ENCODE results near the gene AGPAT4. TPM values are rescaled to one million over a fixed set of nuclear protein-coding genes. Genes with fewer than 3 reads are reported as not detected.

AGPAT4 gene
- total and polyA plus RNA-seq, 7 donors: under 0.01 to 16.6 (median 6.9) TPM

GRCh38 chr6:161091151-161091550 lies 182.7 kb downstream of the AGPAT4 start:
- intact Hi-C loops (cut with DNase I): loop anchor here (10.0 kb wide), 1 partner anchor 156 kb away; no protein-coding TSS in a partner anchor
- Histone ChIP-seq H3K9me3 (no peaks in the 10 kb centered on the region), H3K36me3 (peaks cover 7 to 92% (median 27%) of the 10 kb centered on the region in 4 donors)

GRCh38 chr6:161088676-161089328 lies 185.1 kb downstream of the AGPAT4 start:
- no peaks in the 10 kb centered on the region for H3K9me3 ChIP-seq
- H3K4me1 ChIP-seq: peaks cover 0 to 12% (median 4%) of the 10 kb centered on the region in 4 donors
- 88 to 89% methylated on average over 2 of the region's 2 CpGs for WGBS, 2 donors
- H3K27me3 ChIP-seq: no peaks in the 10 kb centered on the region
- peaks cover 7 to 98% (median 29%) of the 10 kb centered on the region in 4 donors for H3K36me3 ChIP-seq
- H3K4me3 ChIP-seq: no peak overlapping the region
- no peak overlapping the region for H3K27ac ChIP-seq
- intact Hi-C loops (cut with DNase I): no loop called here
- no peak for DNase-seq
- TF ChIP-seq, protein P1, sequence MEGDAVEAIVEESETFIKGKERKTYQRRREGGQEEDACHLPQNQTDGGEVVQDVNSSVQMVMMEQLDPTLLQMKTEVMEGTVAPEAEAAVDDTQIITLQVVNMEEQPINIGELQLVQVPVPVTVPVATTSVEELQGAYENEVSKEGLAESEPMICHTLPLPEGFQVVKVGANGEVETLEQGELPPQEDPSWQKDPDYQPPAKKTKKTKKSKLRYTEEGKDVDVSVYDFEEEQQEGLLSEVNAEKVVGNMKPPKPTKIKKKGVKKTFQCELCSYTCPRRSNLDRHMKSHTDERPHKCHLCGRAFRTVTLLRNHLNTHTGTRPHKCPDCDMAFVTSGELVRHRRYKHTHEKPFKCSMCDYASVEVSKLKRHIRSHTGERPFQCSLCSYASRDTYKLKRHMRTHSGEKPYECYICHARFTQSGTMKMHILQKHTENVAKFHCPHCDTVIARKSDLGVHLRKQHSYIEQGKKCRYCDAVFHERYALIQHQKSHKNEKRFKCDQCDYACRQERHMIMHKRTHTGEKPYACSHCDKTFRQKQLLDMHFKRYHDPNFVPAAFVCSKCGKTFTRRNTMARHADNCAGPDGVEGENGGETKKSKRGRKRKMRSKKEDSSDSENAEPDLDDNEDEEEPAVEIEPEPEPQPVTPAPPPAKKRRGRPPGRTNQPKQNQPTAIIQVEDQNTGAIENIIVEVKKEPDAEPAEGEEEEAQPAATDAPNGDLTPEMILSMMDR (IDR thresholded peaks at IDR 0.05): no peak
- TF ChIP-seq POLR2AphosphoS5 (IDR thresholded peaks at IDR 0.05): no peak
- TF ChIP-seq EP300 (IDR thresholded peaks at IDR 0.05): no peak
- TF ChIP-seq POLR2A (IDR thresholded peaks at IDR 0.05): no peak

More at GRCh38 chr6:161091151-161091550, 182.7 kb downstream of the AGPAT4 start:
- H3K27ac ChIP-seq: peak overlapping the region in 2 of 4 donors; percentile 23 to 29
- H3K4me1 ChIP-seq: peaks cover 0 to 12% (median 4%) of the 10 kb centered on the region in 4 donors
- TF ChIP-seq POLR2AphosphoS5 (IDR thresholded peaks at IDR 0.05) (no peak), POLR2A (IDR thresholded peaks at IDR 0.05) (no peak), EP300 (IDR thresholded peaks at IDR 0.05) (no peak)
- TF ChIP-seq, protein P1 (IDR thresholded peaks at IDR 0.05): no peak
- no peak overlapping the region for H3K4me3 ChIP-seq
- H3K27me3 ChIP-seq: no peaks in the 10 kb centered on the region
- no peak for DNase-seq
- 90 to 96% methylated on average over 4 of the region's 4 CpGs for WGBS, 2 donors

DNA sequence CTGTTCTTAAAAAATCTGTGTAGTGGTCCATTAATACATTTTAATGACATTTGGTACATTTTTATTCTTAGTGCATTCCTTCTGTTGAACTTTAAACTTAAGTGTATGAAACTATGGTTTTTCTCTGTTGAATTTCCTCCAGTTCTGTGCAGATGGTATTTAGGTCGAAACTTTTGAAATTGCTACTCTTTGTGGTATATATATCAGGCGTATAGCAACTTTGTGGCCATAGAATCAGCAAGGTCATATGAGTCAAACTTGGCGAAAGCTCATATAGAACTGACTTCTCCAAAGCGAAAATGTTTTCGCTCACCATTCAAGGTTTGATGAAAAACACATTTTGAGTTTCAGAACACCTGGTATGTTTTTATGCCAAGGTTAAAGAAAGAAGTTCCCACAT lies 188.6 kb downstream of the AGPAT4 start:
- TF ChIP-seq POLR2A (IDR thresholded peaks at IDR 0.05) (no peak), POLR2AphosphoS5 (IDR thresholded peaks at IDR 0.05) (no peak), EP300 (IDR thresholded peaks at IDR 0.05) (no peak)
- TF ChIP-seq, protein P1 (IDR thresholded peaks at IDR 0.05): no peak
- no peaks in the 10 kb centered on the region for H3K4me1 ChIP-seq

DNA sequence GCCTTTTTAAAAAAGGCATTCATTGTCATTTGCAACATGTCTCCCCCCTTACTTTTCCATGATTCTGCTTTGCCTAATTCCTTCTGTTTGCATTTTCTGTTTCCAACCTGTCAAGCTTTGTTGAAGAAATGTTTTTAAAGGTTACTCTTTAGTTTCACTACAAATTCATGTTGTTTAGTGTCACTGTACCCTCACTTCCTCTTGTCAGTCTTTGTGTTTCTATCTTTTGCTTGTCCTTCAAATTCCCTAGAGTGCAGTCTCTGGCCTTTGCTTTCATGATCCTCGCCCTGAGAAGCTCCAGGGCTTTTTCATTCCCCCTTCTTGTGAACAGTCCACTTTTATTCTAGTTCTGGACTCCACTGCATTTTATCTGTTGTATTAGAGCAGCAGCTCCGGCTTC lies 191.6 kb downstream of the AGPAT4 start:
- no peaks in the 10 kb centered on the region for H3K4me1 ChIP-seq
- no peak overlapping the region for H3K4me3 ChIP-seq
- WGBS, 2 donors: 91 to 95% methylated on average over 2 of the region's 2 CpGs
- H3K36me3 ChIP-seq: peaks cover 0 to 98% (median 33%) of the 10 kb centered on the region in 4 donors
- H3K9me3 ChIP-seq: no peaks in the 10 kb centered on the region
- intact Hi-C loops (cut with DNase I): no loop called here
- no peaks in the 10 kb centered on the region for H3K27me3 ChIP-seq
- no peak overlapping the region for H3K27ac ChIP-seq
- TF ChIP-seq POLR2AphosphoS5 (IDR thresholded peaks at IDR 0.05) (no peak), POLR2A (IDR thresholded peaks at IDR 0.05) (no peak), EP300 (IDR thresholded peaks at IDR 0.05) (no peak)
- TF ChIP-seq, protein P1 (IDR thresholded peaks at IDR 0.05): no peak
- DNase-seq: no peak

More for the DNA sequence above, 188.6 kb downstream of the AGPAT4 start:
- Histone ChIP-seq H3K27ac (no peak overlapping the region), H3K36me3 (peaks cover 7 to 100% (median 42%) of the 10 kb centered on the region in 4 donors), H3K27me3 (no peaks in the 10 kb centered on the region), H3K9me3 (no peaks in the 10 kb centered on the region), H3K4me3 (no peak overlapping the region)
- intact Hi-C loops (cut with DNase I): no loop called here
- DNase-seq: no peak
- 92 to 93% methylated on average over 5 of the region's 5 CpGs for WGBS, 2 donors
